HL-60 (cell line): Measurements from ENCODE around the gene TMEM88.

Experiments used
- REST ChIP-seq: IDR thresholded peaks from 2 replicates; pipeline ENCODE4 v1.6.1; 2012; ENCODE audit warnings: low read depth; ENCODE audit not compliant: insufficient replicate concordance
- TF ChIP-seq, protein P1 (sequence below): IDR thresholded peaks from one replicate; pipeline ENCODE4 v1.5.1; 2011; ENCODE audit warnings: low read length, control low read depth, inconsistent platforms; ENCODE audit not compliant: insufficient read depth

- TF ChIP-seq, protein P1, sequence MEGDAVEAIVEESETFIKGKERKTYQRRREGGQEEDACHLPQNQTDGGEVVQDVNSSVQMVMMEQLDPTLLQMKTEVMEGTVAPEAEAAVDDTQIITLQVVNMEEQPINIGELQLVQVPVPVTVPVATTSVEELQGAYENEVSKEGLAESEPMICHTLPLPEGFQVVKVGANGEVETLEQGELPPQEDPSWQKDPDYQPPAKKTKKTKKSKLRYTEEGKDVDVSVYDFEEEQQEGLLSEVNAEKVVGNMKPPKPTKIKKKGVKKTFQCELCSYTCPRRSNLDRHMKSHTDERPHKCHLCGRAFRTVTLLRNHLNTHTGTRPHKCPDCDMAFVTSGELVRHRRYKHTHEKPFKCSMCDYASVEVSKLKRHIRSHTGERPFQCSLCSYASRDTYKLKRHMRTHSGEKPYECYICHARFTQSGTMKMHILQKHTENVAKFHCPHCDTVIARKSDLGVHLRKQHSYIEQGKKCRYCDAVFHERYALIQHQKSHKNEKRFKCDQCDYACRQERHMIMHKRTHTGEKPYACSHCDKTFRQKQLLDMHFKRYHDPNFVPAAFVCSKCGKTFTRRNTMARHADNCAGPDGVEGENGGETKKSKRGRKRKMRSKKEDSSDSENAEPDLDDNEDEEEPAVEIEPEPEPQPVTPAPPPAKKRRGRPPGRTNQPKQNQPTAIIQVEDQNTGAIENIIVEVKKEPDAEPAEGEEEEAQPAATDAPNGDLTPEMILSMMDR: no peak
- TF ChIP-seq REST: no peak
Observed at GRCh38 chr17:7846063-7846735, 8.7 kb upstream of the TMEM88 start.
